ENCODE measurements around the gene SUMO4. TPM values are rescaled to one million over a fixed set of nuclear protein-coding genes. Genes with fewer than 3 reads are reported as not detected.

The SUMO4 gene
- polyA plus RNA-seq, 3 donors: 0.22 to 0.29 (median 0.27) TPM

DNA sequence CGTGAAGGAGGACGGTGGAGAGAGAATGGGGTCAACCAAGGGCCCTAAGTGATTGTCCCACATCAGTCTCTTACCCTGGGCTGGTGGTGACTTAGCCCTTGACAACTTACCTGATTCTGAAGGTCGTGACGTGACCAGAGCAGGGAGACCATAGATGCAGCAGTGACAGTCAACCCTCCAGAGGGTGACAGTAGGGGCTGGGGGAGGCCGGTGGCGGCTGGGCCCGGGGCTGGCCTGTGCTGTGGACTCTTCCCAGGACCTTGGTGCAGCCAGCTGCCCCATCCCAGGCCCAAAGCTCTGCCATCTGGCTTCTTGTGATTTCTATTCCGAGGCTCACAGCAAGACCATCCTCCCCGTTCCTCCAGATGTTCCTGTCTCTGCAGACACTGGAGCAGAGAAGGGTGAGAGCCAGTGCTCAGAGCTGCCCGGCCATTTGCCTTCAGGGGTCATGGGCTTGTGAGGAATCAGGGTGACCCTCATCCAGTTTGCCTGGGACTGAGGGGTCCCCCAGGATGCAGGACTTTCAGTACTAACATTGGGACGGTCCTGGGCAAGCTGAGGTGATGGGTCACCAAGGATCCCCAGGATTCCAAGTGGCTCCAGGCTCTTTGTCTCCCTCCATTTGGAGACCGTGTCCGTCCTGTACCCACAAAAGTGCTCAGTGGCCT, 36.0 kb downstream of the SUMO4 start:
- no peaks in the 10 kb centered on the region for H4K20me1 ChIP-seq (ENCODE audit: insufficient read depth, low read length)

DNA sequence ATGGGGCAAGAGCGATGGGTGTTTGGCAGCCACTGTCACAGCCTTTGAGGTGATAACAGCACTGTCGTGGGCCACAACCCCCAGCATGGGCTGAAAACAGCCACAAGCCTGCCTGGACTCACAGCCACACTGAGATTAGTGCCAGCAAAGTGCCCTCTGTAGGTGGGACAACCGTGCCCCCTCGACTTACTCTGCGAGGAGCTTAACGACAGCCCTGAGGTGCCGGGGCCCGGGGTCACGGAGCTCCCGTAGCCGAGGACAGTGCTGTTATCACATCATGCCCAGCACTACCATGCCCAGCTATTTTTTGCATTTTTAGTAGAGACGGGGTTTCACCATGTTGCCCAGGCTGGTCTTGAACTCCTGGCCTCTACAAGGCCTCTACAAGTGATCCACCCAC, 36.6 kb downstream of the SUMO4 start:
- Histone ChIP-seq H3K36me3 (replicated peaks in 1 of 2; ENCODE audit: control insufficient read depth in 1 of 2, insufficient read depth in 2 of 2, low read length in 2 of 2) (no peaks in the 10 kb centered on the region), H3K4me2 (replicated peaks; ENCODE audit: extremely low read depth, low read length, poor library complexity, severe bottlenecking) (no peak overlapping the region), H3K9ac (ENCODE audit: insufficient read depth, low read length, poor library complexity, severe bottlenecking) (no peak overlapping the region), H3K4me1 (ENCODE audit: control insufficient read depth in 1 of 2, insufficient read depth in 2 of 2, low read length in 2 of 2) (peaks cover 3 to 4% of the 10 kb centered on the region in 2 donors), H3K4me3 (replicated peaks in 1 of 3; ENCODE audit: low read depth in 2 of 3, low read length in 3 of 3) (no peak overlapping the region), H3K27me3 (ENCODE audit: control insufficient read depth in 2 of 2, insufficient read depth in 2 of 2, low read length in 2 of 2) (no peaks in the 10 kb centered on the region), H3K9me3 (replicated peaks in 1 of 2; ENCODE audit: control insufficient read depth in 1 of 2, insufficient read depth in 1 of 2, low read length in 2 of 2) (no peaks in the 10 kb centered on the region), H3K79me2 (ENCODE audit: insufficient read depth, low read length) (no peaks in the 10 kb centered on the region), H2AFZ (ENCODE audit: insufficient read depth, low read depth, low read length, poor library complexity, severe bottlenecking) (no peak overlapping the region), H4K20me1 (ENCODE audit: insufficient read depth, low read length) (no peaks in the 10 kb centered on the region), H3K27ac (ENCODE audit: low read depth in 1 of 2, low read length in 2 of 2) (no peak overlapping the region)
- Mint-ChIP-seq H3K27ac (no peak overlapping the region), H3K9me3 (no peaks in the 10 kb centered on the region), H3K36me3 (no peaks in the 10 kb centered on the region), H3K27me3 (ENCODE audit: low read depth in 3 of 3) (peaks cover 0 to 6% (median 4%) of the 10 kb centered on the region in 3 donors), H3K4me1 (peaks cover 5% of the 10 kb centered on the region), H3K4me3 (no peak overlapping the region)
- no peak for DNase-seq
- TF ChIP-seq, protein P1, sequence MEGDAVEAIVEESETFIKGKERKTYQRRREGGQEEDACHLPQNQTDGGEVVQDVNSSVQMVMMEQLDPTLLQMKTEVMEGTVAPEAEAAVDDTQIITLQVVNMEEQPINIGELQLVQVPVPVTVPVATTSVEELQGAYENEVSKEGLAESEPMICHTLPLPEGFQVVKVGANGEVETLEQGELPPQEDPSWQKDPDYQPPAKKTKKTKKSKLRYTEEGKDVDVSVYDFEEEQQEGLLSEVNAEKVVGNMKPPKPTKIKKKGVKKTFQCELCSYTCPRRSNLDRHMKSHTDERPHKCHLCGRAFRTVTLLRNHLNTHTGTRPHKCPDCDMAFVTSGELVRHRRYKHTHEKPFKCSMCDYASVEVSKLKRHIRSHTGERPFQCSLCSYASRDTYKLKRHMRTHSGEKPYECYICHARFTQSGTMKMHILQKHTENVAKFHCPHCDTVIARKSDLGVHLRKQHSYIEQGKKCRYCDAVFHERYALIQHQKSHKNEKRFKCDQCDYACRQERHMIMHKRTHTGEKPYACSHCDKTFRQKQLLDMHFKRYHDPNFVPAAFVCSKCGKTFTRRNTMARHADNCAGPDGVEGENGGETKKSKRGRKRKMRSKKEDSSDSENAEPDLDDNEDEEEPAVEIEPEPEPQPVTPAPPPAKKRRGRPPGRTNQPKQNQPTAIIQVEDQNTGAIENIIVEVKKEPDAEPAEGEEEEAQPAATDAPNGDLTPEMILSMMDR (IDR thresholded peaks at IDR 0.05): no peak
- intact Hi-C loops (cut with micrococcal nuclease): no loop called here
- 90% methylated on average over 10 of the region's 12 CpGs for WGBS (ENCODE audit: insufficient coverage)

More for the DNA sequence above, 36.0 kb downstream of the SUMO4 start:
- Histone ChIP-seq H3K9me3 (replicated peaks in 1 of 2; ENCODE audit: control insufficient read depth in 1 of 2, insufficient read depth in 1 of 2, low read length in 2 of 2) (no peaks in the 10 kb centered on the region), H3K9ac (ENCODE audit: insufficient read depth, low read length, poor library complexity, severe bottlenecking) (no peak overlapping the region), H2AFZ (ENCODE audit: insufficient read depth, low read depth, low read length, poor library complexity, severe bottlenecking) (no peak overlapping the region), H3K36me3 (replicated peaks in 1 of 2; ENCODE audit: control insufficient read depth in 1 of 2, insufficient read depth in 2 of 2, low read length in 2 of 2) (no peaks in the 10 kb centered on the region), H3K4me1 (ENCODE audit: control insufficient read depth in 1 of 2, insufficient read depth in 2 of 2, low read length in 2 of 2) (peaks cover 3 to 4% of the 10 kb centered on the region in 2 donors), H3K27me3 (ENCODE audit: control insufficient read depth in 2 of 2, insufficient read depth in 2 of 2, low read length in 2 of 2) (no peaks in the 10 kb centered on the region), H3K27ac (ENCODE audit: low read depth in 1 of 2, low read length in 2 of 2) (no peak overlapping the region), H3K79me2 (ENCODE audit: insufficient read depth, low read length) (no peaks in the 10 kb centered on the region), H3K4me3 (replicated peaks in 1 of 3; ENCODE audit: low read depth in 2 of 3, low read length in 3 of 3) (no peak overlapping the region), H3K4me2 (replicated peaks; ENCODE audit: extremely low read depth, low read length, poor library complexity, severe bottlenecking) (no peak overlapping the region)
- Mint-ChIP-seq H3K4me3 (no peak overlapping the region), H3K9me3 (no peaks in the 10 kb centered on the region), H3K27me3 (ENCODE audit: low read depth in 3 of 3) (peaks cover 0 to 6% (median 2%) of the 10 kb centered on the region in 3 donors), H3K4me1 (peaks cover 5% of the 10 kb centered on the region), H3K27ac (no peak overlapping the region), H3K36me3 (no peaks in the 10 kb centered on the region)
- TF ChIP-seq, protein P1 (IDR thresholded peaks at IDR 0.05): no peak
- DNase-seq: no peak
- 98% methylated on average over 10 of the region's 13 CpGs for WGBS (ENCODE audit: insufficient coverage)
- intact Hi-C loops (cut with micrococcal nuclease): no loop called here

Data from CD14-positive monocyte (primary cell).